Keratinocyte (primary cell): ENCODE results near the gene ADARB2.

ENCODE experiments used
- CTCF ChIP-seq, 3 experiments: IDR thresholded peaks in 1 of 3; conservative IDR thresholded peaks in 1 of 3; optimal IDR thresholded peaks in 1 of 3; 2 replicates in 2 of 3; 3 replicates in 1 of 3; pipeline versions ENCODE3 to v1.5.1; 2011; ENCODE audit warnings: low read length in 3 of 3, mild to moderate bottlenecking in 3 of 3, moderate library complexity in 2 of 3, control low read depth in 1 of 3, inconsistent platforms in 1 of 3; ENCODE audit not compliant: insufficient read depth in 2 of 3; ENCODE audit errors: extremely low read depth in 1 of 3
- EZH2 ChIP-seq: IDR thresholded peaks from one replicate; pipeline ENCODE4 v1.6.1; 2012; ENCODE audit warnings: inconsistent platforms, mild to moderate bottlenecking, low read length, moderate library complexity

- no peak for TF ChIP-seq CTCF (optimal IDR thresholded peaks at IDR 0.05 in 1 of 3, IDR thresholded peaks at IDR 0.05 in 1 of 3, conservative IDR thresholded peaks at IDR 0.05 in 1 of 3; ENCODE audit: extremely low read depth in 1 of 3, insufficient read depth in 2 of 3, low read length in 3 of 3)
- no peak for TF ChIP-seq EZH2
Measured at GRCh38 chr10:1132584-1132983, 604.7 kb downstream of the ADARB2 start.
